HCT116 (cell line): Measurements from ENCODE around the gene CCDC187. TPM values are rescaled to one million over a fixed set of nuclear protein-coding genes. Genes with fewer than 3 reads are reported as not detected.

ENCODE experiments used
- ATAC-seq: fragments of 200-7000 bp; cut with Tn5 transposase; 2 replicates; pipeline ENCODE4 v1.9.1; 2020; ENCODE audit warnings: mild to moderate bottlenecking, moderate library complexity
- BruUV-seq: library from RNA; stranded (reverse); fragments of 400-500 nt; replicated peaks from 2 replicates; lab custom pipeline; 2021; lab: Mats Ljungman, UMichigan
- CTCF ChIA-PET: fragments of 300-600 bp; sonication (Branson Sonifier 250); formaldehyde crosslinking; loops from one replicate; lab custom pipeline; 2021; ENCODE audit warnings: antibody characterized with exemption; lab: Charles Lee
- POLR2A ChIA-PET: fragments of 300-600, 350-600 bp; sonication (Branson Sonifier 250); formaldehyde crosslinking; loops from one replicate; lab custom pipeline; 2021; ENCODE audit warnings: antibody characterized with exemption; lab: Charles Lee
- RAD21 ChIA-PET, 2 experiments: fragments of 300-600 bp; sonication (Branson Sonifier 250); formaldehyde crosslinking; loops; one replicate each; lab custom pipeline; 2023; ENCODE audit warnings: low total read pairs in 2 of 2; ENCODE audit not compliant: uncharacterized antibody in 2 of 2, unreplicated experiment in 2 of 2, low non-redundant PET in 1 of 2; lab: Charles Lee
- DNase-seq: peaks from one replicate; pipeline ENCODE4 v3.0.0-alpha.2; 2010; ENCODE audit warnings: low read depth, low spot score
- H2AFZ ChIP-seq: fragments of 200-600 bp; shearing (Covaris generic), sonication (generic); 2 replicates; pipeline ENCODE4 v1.6.1; 2017; ENCODE audit warnings: low read depth, mixed run types, mixed read lengths, antibody characterized with exemption, low read length; ENCODE audit not compliant: poor library complexity, severe bottlenecking
- H3K27ac ChIP-seq: 2 replicates; pipeline ENCODE4 v1.5.1; 2012; ENCODE audit warnings: low read depth, low read length
- H3K27me3 ChIP-seq: fragments of 200-600 bp; sonication (generic); 2 replicates; pipeline ENCODE4 v1.6.1; 2016; ENCODE audit warnings: mixed run types, low read length, mixed read lengths; ENCODE audit not compliant: insufficient read depth
- H3K36me3 ChIP-seq, 2 experiments: fragments of 200-500 bp in 1 of 2; fragments of 200-600 bp in 1 of 2; sonication (Bioruptor generic) in 1 of 2; sonication (generic) in 1 of 2; 2 replicates each; pipeline versions ENCODE4 v1.5.1 to v1.6.1; 2014 to 2016; ENCODE audit warnings: low read length in 2 of 2, inconsistent platforms in 1 of 2, mixed read lengths in 1 of 2, mixed run types in 1 of 2; ENCODE audit not compliant: insufficient read depth in 2 of 2, control insufficient read depth in 1 of 2
- H3K4me1 ChIP-seq, 2 experiments: fragments of 200-600 bp in 1 of 2; sonication (generic) in 1 of 2; 2 replicates each; pipeline versions ENCODE4 v1.5.1 to v1.6.1; 2012 to 2017; ENCODE audit warnings: low read length in 2 of 2, inconsistent platforms in 1 of 2, mild to moderate bottlenecking in 1 of 2, mixed read lengths in 1 of 2, mixed run types in 1 of 2, moderate library complexity in 1 of 2; ENCODE audit not compliant: insufficient read depth in 2 of 2, control insufficient read depth in 1 of 2
- H3K4me2 ChIP-seq: fragments of 200-600 bp; sonication (generic); 2 replicates; pipeline ENCODE4 v1.6.1; 2017; ENCODE audit warnings: mixed run types, low read length, mixed read lengths
- H3K4me3 ChIP-seq, 2 experiments: fragments of 200-600 bp in 1 of 2; sonication (generic) in 1 of 2; replicated peaks in 1 of 2; 2 replicates each; pipeline ENCODE4 v1.5.1; 2011 to 2016; ENCODE audit warnings: low read length in 2 of 2, control low read depth in 1 of 2, low read depth in 1 of 2, mild to moderate bottlenecking in 1 of 2, mixed read lengths in 1 of 2, mixed run types in 1 of 2
- H3K79me2 ChIP-seq: fragments of 200-600 bp; sonication (generic); 2 replicates; pipeline ENCODE4 v1.6.1; 2017; ENCODE audit warnings: mild to moderate bottlenecking, mixed run types, low read length, moderate library complexity, mixed read lengths; ENCODE audit not compliant: insufficient read depth
- H3K9ac ChIP-seq: fragments of 200-600 bp; sonication (generic); 2 replicates; pipeline ENCODE4 v1.6.1; 2016; ENCODE audit warnings: low read length, mixed read lengths
- H3K9me2 ChIP-seq: fragments of 200-600 bp; sonication (generic), shearing (Covaris generic); 2 replicates; pipeline ENCODE4 v1.6.1; 2017; ENCODE audit warnings: mixed run types, mild to moderate bottlenecking, moderate library complexity; ENCODE audit not compliant: insufficient read depth
- H3K9me3 ChIP-seq, 2 experiments: fragments of 200-500 bp in 1 of 2; fragments of 200-600 bp in 1 of 2; sonication (Bioruptor generic) in 1 of 2; sonication (generic) in 1 of 2; 2 replicates each; pipeline ENCODE4 v1.6.1; 2014 to 2017; ENCODE audit warnings: low read length in 2 of 2, mixed read lengths in 2 of 2, inconsistent platforms in 1 of 2, low read depth in 1 of 2, mild to moderate bottlenecking in 1 of 2, mixed run types in 1 of 2, moderate library complexity in 1 of 2; ENCODE audit not compliant: control insufficient read depth in 1 of 2, insufficient read depth in 1 of 2
- H4K20me1 ChIP-seq: fragments of 200-600 bp; sonication (generic), shearing (Covaris generic); 2 replicates; pipeline ENCODE4 v1.6.1; 2017; ENCODE audit warnings: mixed run types, mild to moderate bottlenecking, moderate library complexity; ENCODE audit not compliant: insufficient read depth
- CBX3 ChIP-seq: IDR thresholded peaks from 2 replicates; pipeline ENCODE4 v1.6.1; 2012; ENCODE audit warnings: low read depth
- CEBPB ChIP-seq: IDR thresholded peaks from 2 replicates; pipeline ENCODE4 v1.6.1; 2012; ENCODE audit warnings: low read depth
- EGR1 ChIP-seq: IDR thresholded peaks from 2 replicates; pipeline ENCODE4 v1.6.1; 2012; ENCODE audit warnings: low read depth
- ELF1 ChIP-seq: IDR thresholded peaks from 2 replicates; pipeline ENCODE4 v1.6.1; 2012; ENCODE audit warnings: low read depth, borderline replicate concordance
- EZH2phosphoT487 ChIP-seq: fragments of 200-600 bp; IDR thresholded peaks from 2 replicates; pipeline ENCODE4 v1.6.1; 2018; ENCODE audit warnings: antibody characterized with exemption, borderline replicate concordance
- FOSL1 ChIP-seq: IDR thresholded peaks from 2 replicates; pipeline ENCODE4 v1.6.1; 2012; ENCODE audit warnings: low read depth
- MAX ChIP-seq: IDR thresholded peaks from 2 replicates; pipeline ENCODE4 v1.6.1; 2012
- POLR2AphosphoS5 ChIP-seq: IDR thresholded peaks from 2 replicates; pipeline ENCODE4 v1.6.1; 2011; ENCODE audit warnings: mild to moderate bottlenecking, low read depth, low read length, moderate library complexity
- SP1 ChIP-seq: IDR thresholded peaks from 2 replicates; pipeline ENCODE4 v1.6.1; 2012; ENCODE audit warnings: low read depth
- ZBTB33 ChIP-seq: IDR thresholded peaks from 2 replicates; pipeline ENCODE4 v1.6.1; 2011; ENCODE audit warnings: mild to moderate bottlenecking, low read length, moderate library complexity; ENCODE audit not compliant: insufficient replicate concordance; ENCODE audit errors: extremely low read depth
- ZFX ChIP-seq: fragments of 450-650 bp; IDR thresholded peaks from 2 replicates; pipeline ENCODE4 v1.6.1; 2017
- ZNF274 ChIP-seq: fragments of 200-500 bp; sonication (Bioruptor generic); IDR thresholded peaks from 2 replicates; pipeline ENCODE4 v1.6.1; 2014; ENCODE audit warnings: mild to moderate bottlenecking, low read depth, low read length, inconsistent platforms
- intact Hi-C: fragments of 100-400 bp; cut with micrococcal nuclease; formaldehyde crosslinking; loops from 2 replicates; pipeline ENCODE4 v1.10.0; 2022
- total RNA-seq: library from RNA; stranded (reverse); gene quantifications from one replicate; pipeline ENCODE4 v1.2.1, GENCODE V29; 2021; ENCODE audit not compliant: unreplicated experiment
- TF ChIP-seq, protein P1 (sequence below): IDR thresholded peaks from 2 replicates; pipeline ENCODE4 v1.6.1; 2012; ENCODE audit warnings: low read depth
- TF ChIP-seq, protein P2 (sequence below), 3 experiments: fragments of 200-600 bp in 1 of 3; sonication (generic) in 1 of 3; IDR thresholded peaks in 2 of 3; conservative IDR thresholded peaks in 1 of 3; 2 replicates each; pipeline ENCODE4 v1.5.1; 2012 to 2017; ENCODE audit warnings: low read depth in 2 of 3, low read length in 2 of 3, antibody characterized with exemption in 1 of 3, borderline replicate concordance in 1 of 3, control low read depth in 1 of 3, mild to moderate bottlenecking in 1 of 3, mixed read lengths in 1 of 3, mixed run types in 1 of 3, moderate library complexity in 1 of 3; ENCODE audit not compliant: insufficient read depth in 1 of 3
- TF ChIP-seq, protein P3 (sequence below): IDR thresholded peaks from 2 replicates; pipeline ENCODE4 v1.6.1; 2012

CCDC187 gene
- total RNA-seq, 1 experiment from 2014 or later = 4.6 TPM

DNA sequence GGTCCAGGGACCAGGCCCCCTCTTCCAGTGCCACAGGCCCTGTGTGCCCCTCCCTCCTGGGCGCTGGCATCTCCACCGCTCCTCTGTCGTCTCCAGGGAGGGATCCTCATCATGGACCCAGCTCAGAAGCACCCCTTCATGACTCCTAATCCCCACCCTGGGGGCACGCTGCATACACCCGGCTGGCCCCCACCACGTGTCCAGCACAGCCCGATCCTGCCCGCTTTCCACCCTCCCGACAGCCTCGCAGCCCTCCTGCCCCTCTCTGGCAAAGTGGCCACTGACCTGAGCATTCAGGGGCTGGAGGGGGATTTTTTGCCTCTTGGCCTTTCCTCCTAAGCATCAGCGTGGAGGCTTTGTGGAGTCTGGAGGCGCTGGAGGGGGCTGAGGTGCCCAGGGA lies 1.4 kb downstream of the CCDC187 start:
- BruUV-seq = no TSS peak
- H3K79me2 ChIP-seq = no peaks in the 10 kb centered on the region
- H3K27me3 ChIP-seq = no peaks in the 10 kb centered on the region
- POLR2A ChIA-PET = no interaction called here
- TF ChIP-seq, protein P1, sequence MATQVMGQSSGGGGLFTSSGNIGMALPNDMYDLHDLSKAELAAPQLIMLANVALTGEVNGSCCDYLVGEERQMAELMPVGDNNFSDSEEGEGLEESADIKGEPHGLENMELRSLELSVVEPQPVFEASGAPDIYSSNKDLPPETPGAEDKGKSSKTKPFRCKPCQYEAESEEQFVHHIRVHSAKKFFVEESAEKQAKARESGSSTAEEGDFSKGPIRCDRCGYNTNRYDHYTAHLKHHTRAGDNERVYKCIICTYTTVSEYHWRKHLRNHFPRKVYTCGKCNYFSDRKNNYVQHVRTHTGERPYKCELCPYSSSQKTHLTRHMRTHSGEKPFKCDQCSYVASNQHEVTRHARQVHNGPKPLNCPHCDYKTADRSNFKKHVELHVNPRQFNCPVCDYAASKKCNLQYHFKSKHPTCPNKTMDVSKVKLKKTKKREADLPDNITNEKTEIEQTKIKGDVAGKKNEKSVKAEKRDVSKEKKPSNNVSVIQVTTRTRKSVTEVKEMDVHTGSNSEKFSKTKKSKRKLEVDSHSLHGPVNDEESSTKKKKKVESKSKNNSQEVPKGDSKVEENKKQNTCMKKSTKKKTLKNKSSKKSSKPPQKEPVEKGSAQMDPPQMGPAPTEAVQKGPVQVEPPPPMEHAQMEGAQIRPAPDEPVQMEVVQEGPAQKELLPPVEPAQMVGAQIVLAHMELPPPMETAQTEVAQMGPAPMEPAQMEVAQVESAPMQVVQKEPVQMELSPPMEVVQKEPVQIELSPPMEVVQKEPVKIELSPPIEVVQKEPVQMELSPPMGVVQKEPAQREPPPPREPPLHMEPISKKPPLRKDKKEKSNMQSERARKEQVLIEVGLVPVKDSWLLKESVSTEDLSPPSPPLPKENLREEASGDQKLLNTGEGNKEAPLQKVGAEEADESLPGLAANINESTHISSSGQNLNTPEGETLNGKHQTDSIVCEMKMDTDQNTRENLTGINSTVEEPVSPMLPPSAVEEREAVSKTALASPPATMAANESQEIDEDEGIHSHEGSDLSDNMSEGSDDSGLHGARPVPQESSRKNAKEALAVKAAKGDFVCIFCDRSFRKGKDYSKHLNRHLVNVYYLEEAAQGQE = no peak
- TF ChIP-seq ZFX (no peak), ZBTB33 (no peak), EZH2phosphoT487 (no peak), ELF1 (no peak), ZNF274 (no peak), CBX3 (no peak), SP1 (no peak), CEBPB (no peak), FOSL1 (no peak), POLR2AphosphoS5 (no peak), EGR1 (no peak), MAX (no peak)
- TF ChIP-seq, protein P2, sequence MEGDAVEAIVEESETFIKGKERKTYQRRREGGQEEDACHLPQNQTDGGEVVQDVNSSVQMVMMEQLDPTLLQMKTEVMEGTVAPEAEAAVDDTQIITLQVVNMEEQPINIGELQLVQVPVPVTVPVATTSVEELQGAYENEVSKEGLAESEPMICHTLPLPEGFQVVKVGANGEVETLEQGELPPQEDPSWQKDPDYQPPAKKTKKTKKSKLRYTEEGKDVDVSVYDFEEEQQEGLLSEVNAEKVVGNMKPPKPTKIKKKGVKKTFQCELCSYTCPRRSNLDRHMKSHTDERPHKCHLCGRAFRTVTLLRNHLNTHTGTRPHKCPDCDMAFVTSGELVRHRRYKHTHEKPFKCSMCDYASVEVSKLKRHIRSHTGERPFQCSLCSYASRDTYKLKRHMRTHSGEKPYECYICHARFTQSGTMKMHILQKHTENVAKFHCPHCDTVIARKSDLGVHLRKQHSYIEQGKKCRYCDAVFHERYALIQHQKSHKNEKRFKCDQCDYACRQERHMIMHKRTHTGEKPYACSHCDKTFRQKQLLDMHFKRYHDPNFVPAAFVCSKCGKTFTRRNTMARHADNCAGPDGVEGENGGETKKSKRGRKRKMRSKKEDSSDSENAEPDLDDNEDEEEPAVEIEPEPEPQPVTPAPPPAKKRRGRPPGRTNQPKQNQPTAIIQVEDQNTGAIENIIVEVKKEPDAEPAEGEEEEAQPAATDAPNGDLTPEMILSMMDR (IDR thresholded peaks at IDR 0.05 in 2 of 3, conservative IDR thresholded peaks at IDR 0.05 in 1 of 3; ENCODE audit: borderline replicate concordance in 1 of 3, insufficient read depth in 1 of 3, low read depth in 2 of 3, low read length in 2 of 3) = no peak
- TF ChIP-seq, protein P3, sequence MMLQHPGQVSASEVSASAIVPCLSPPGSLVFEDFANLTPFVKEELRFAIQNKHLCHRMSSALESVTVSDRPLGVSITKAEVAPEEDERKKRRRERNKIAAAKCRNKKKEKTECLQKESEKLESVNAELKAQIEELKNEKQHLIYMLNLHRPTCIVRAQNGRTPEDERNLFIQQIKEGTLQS = no peak
- TF ChIP-seq, all 23 proteins: peak for 0
- no peak for ATAC-seq
- no peak overlapping the region for H3K4me2 ChIP-seq
- no peak overlapping the region for H3K4me3 ChIP-seq
- ChIA-PET CTCF (no interaction called here), RAD21 (no interaction called here)
- no peaks in the 10 kb centered on the region for H3K9me2 ChIP-seq
- H3K4me1 ChIP-seq = peaks cover 0 to under 1% of the 10 kb centered on the region in 2 experiments; a peak in 1 of 4 replicates
- no peak overlapping the region for H3K9ac ChIP-seq
- no peaks in the 10 kb centered on the region for H4K20me1 ChIP-seq
- DNase-seq = no peak
- no peaks in the 10 kb centered on the region for H3K9me3 ChIP-seq
- intact Hi-C loops = no loop called here
- no peak overlapping the region for H3K27ac ChIP-seq
- no peaks in the 10 kb centered on the region for H3K36me3 ChIP-seq
- H2AFZ ChIP-seq = no peak overlapping the region
